GM12878 (cell line): ENCODE results near the gene CHMP1B. TPM values are rescaled to one million over a fixed set of nuclear protein-coding genes. Genes with fewer than 3 reads are reported as not detected.

Experiments
- ATAC-seq: fragments of 200-7000 bp; cut with Tn5 transposase; 3 replicates; pipeline ENCODE4 v1.9.1; 2020; ENCODE audit warnings: mild to moderate bottlenecking, moderate library complexity
- BruUV-seq: library from RNA; stranded (reverse); fragments of 400-500 nt; replicated peaks from 2 replicates; lab custom pipeline; 2021; lab: Mats Ljungman, UMichigan
- CTCF ChIA-PET: fragments of 300-600 bp; sonication (Branson Sonifier 250); formaldehyde crosslinking; extraction: SDS; loops from one replicate; lab custom pipeline; 2021; ENCODE audit warnings: inconsistent platforms; lab: Yijun Ruan, JAX
- POLR2A ChIA-PET: fragments of 350-600 bp; formaldehyde crosslinking; extraction: SDS; loops from one replicate; lab custom pipeline; 2021; ENCODE audit warnings: inconsistent platforms; lab: Charles Lee
- RAD21 ChIA-PET: fragments of 300-600 bp; sonication (Branson Sonifier 250); formaldehyde crosslinking; loops from one replicate; lab custom pipeline; 2023; ENCODE audit warnings: antibody characterized with exemption; ENCODE audit not compliant: unreplicated experiment; lab: Charles Lee
- SMC1A ChIA-PET: fragments of 300-600 bp; sonication (Branson Sonifier 250); formaldehyde crosslinking; loops from one replicate; lab custom pipeline; 2023; ENCODE audit not compliant: unreplicated experiment, uncharacterized antibody; lab: Charles Lee
- DNase-seq: peaks from one replicate; pipeline ENCODE4 v3.0.0-alpha.2; 2011; ENCODE audit warnings: low read depth, low spot score
- FAIRE-seq: peaks from 3 replicates; lab custom pipeline; 2011; peaks lifted over from hg19 to GRCh38; lab: Jason Lieb, UNC
- H2AFZ ChIP-seq: 2 replicates; pipeline ENCODE4 v1.6.0; 2011; ENCODE audit warnings: low read depth, low read length, control low read depth; ENCODE audit not compliant: control insufficient read depth
- H3K27ac ChIP-seq: 2 replicates; pipeline ENCODE4 v1.5.1; 2011; ENCODE audit warnings: control low read depth; ENCODE audit not compliant: control insufficient read depth, insufficient read depth
- H3K27me3 ChIP-seq, 2 experiments: replicated peaks in 1 of 2; 2 replicates each; pipeline versions ENCODE4 v1.6.0 to v1.6.1; 2011; ENCODE audit warnings: low read length in 1 of 2; ENCODE audit not compliant: control insufficient read depth in 2 of 2, insufficient read depth in 2 of 2
- H3K36me3 ChIP-seq, 2 experiments: 2 replicates each; pipeline ENCODE4 v1.5.1; 2011; ENCODE audit warnings: low read length in 1 of 2; ENCODE audit not compliant: control insufficient read depth in 2 of 2, insufficient read depth in 2 of 2
- H3K4me1 ChIP-seq: 2 replicates; pipeline ENCODE4 v1.6.1; 2011; ENCODE audit warnings: mild to moderate bottlenecking, low read length, moderate library complexity, mixed read lengths; ENCODE audit not compliant: control insufficient read depth, insufficient read depth
- H3K4me2 ChIP-seq: 2 replicates; pipeline ENCODE4 v1.6.0; 2011; ENCODE audit warnings: control low read depth; ENCODE audit not compliant: control insufficient read depth, insufficient read depth
- H3K4me3 ChIP-seq: fragments of 200-600 bp; sonication (generic); 2 replicates; pipeline ENCODE4 v1.5.1; 2016
- H3K79me2 ChIP-seq: 2 replicates; pipeline ENCODE4 v1.6.0; 2011; ENCODE audit warnings: low read length; ENCODE audit not compliant: control insufficient read depth, insufficient read depth
- H3K9ac ChIP-seq: 2 replicates; pipeline ENCODE4 v1.8.0; 2011; ENCODE audit warnings: low read length, control low read depth, mixed read lengths; ENCODE audit not compliant: control insufficient read depth, insufficient read depth
- H3K9me3 ChIP-seq: replicated peaks from 3 replicates; pipeline ENCODE4 v1.5.1; 2011; ENCODE audit warnings: mild to moderate bottlenecking, low read length; ENCODE audit not compliant: control insufficient read depth, insufficient read depth
- H4K20me1 ChIP-seq: 2 replicates; pipeline ENCODE4 v1.6.0; 2011; ENCODE audit not compliant: control insufficient read depth, insufficient read depth
- ASH2L ChIP-seq: fragments of 300-600, 200-600 bp; sonication (generic); IDR thresholded peaks from 2 replicates; pipeline ENCODE4 v1.6.1; 2017; ENCODE audit warnings: low read depth, mild to moderate bottlenecking, borderline replicate concordance
- BCL11A ChIP-seq: IDR thresholded peaks from 2 replicates; pipeline ENCODE4 v1.6.1; 2011; ENCODE audit warnings: low read depth, low read length
- GATAD2B ChIP-seq: fragments of 450-650 bp; conservative IDR thresholded peaks from 2 replicates; pipeline ENCODE4 v1.6.1; 2017; ENCODE audit warnings: low read depth, mild to moderate bottlenecking, moderate library complexity
- HDAC2 ChIP-seq: fragments of 200-600 bp; sonication (generic); IDR thresholded peaks from 2 replicates; pipeline ENCODE4 v1.6.1; 2017
- IRF4 ChIP-seq: IDR thresholded peaks from 2 replicates; pipeline ENCODE4 v1.6.1; 2011; ENCODE audit warnings: low read depth, low read length
- SIX5 ChIP-seq: IDR thresholded peaks from 2 replicates; pipeline ENCODE4 v1.6.1; 2011; ENCODE audit warnings: mild to moderate bottlenecking, low read depth, low read length, moderate library complexity; ENCODE audit not compliant: severe bottlenecking
- SMAD1 ChIP-seq: fragments of 450-650 bp; IDR thresholded peaks from 2 replicates; pipeline ENCODE4 v1.6.1; 2018; ENCODE audit warnings: mild to moderate bottlenecking, low read depth; ENCODE audit not compliant: partially characterized antibody
- SREBF1 ChIP-seq: IDR thresholded peaks from 2 replicates; pipeline ENCODE4 v1.6.1; 2012; ENCODE audit warnings: mild to moderate bottlenecking, low read length
- TARDBP ChIP-seq: IDR thresholded peaks from 2 replicates; pipeline ENCODE4 v1.6.1; 2016; ENCODE audit warnings: borderline replicate concordance
- YBX1 ChIP-seq: fragments of 450-650 bp; IDR thresholded peaks from 2 replicates; pipeline ENCODE4 v1.6.1; 2016; ENCODE audit warnings: antibody characterized with exemption
- ZNF217 ChIP-seq: fragments of 450-650 bp; IDR thresholded peaks from 2 replicates; pipeline ENCODE4 v1.6.1; 2017; ENCODE audit warnings: antibody characterized with exemption, mild to moderate bottlenecking
- WGBS: methylation state at CpG from one replicate; pipeline ENCODE4 v1.1.6; 2016; ENCODE audit warnings: low lambda C conversion rate; ENCODE audit not compliant: insufficient replicate concordance, insufficient coverage; ENCODE audit errors: missing lambda C conversion rate; 5-methylcytosine and 5-hydroxymethylcytosine counted together
- in situ Hi-C: fragments of 300-500 bp; cut with MboI; formaldehyde crosslinking; loops from 9 replicates; pipeline ENCODE4 v1.14.3; 2018; ENCODE audit warnings: mixed read lengths
- intact Hi-C: fragments of 100-400 bp; cut with micrococcal nuclease; formaldehyde crosslinking; loops from one replicate; pipeline ENCODE4 v1.14.2; 2022; ENCODE audit not compliant: unreplicated experiment
- polyA plus RNA-seq, 11 experiments: library from polyadenylated mRNA; depleted of rRNA in 4 of 11; unstranded in 6 of 11; stranded (reverse) in 5 of 11; fragments of >200 nt; fragmentation: Nextera tagmentation in 4 of 11; fragmentation: Illumina TruSeq in 1 of 11; extraction: Ambion mirVana in 4 of 11; extraction: Trizol in 1 of 11; gene quantifications; 1 replicate in 1 of 11; 2 replicates in 10 of 11; pipeline versions ENCODE4 v1.2.1 to v1.2.3, GENCODE V29; 2011 to 2016; ENCODE audit warnings: inconsistent platforms in 2 of 11, missing spikeins in 2 of 11, low read depth in 1 of 11
- total RNA-seq, 4 experiments: library from RNA; depleted of rRNA in 3 of 4; stranded (reverse); fragments of >200 nt in 3 of 4; fragmentation: Illumina TruSeq in 1 of 4; extraction: Trizol in 1 of 4; gene quantifications; 2 replicates each; pipeline versions ENCODE4 v1.2.1 to v1.2.3, GENCODE V29; 2013 to 2021
- TF ChIP-seq, protein P1 (sequence below): fragments of 150-350 bp; IDR thresholded peaks from 2 replicates; pipeline ENCODE4 v1.6.1; 2014; ENCODE audit warnings: mild to moderate bottlenecking, low read depth, low read length
- TF ChIP-seq, protein P2 (sequence below): IDR thresholded peaks from 2 replicates; pipeline ENCODE4 v1.6.1; 2012; ENCODE audit warnings: low read depth, low read length, improper control_type of control experiment
- TF ChIP-seq, protein P3 (sequence below): IDR thresholded peaks from 2 replicates; pipeline ENCODE4 v1.6.1; 2012; ENCODE audit warnings: low read depth, low read length, improper control_type of control experiment
- TF ChIP-seq, protein P4 (sequence below): IDR thresholded peaks from 2 replicates; pipeline ENCODE4 v1.6.1; 2012; ENCODE audit warnings: mild to moderate bottlenecking, low read depth, low read length
- TF ChIP-seq, protein P5 (sequence below): fragments of 450-650 bp; IDR thresholded peaks from 2 replicates; pipeline ENCODE4 v1.6.1; 2014; ENCODE audit warnings: mild to moderate bottlenecking

The CHMP1B gene
- total and polyA plus RNA-seq, 10 of the 15 experiments (the other 5 are each of a cell fraction or from before 2014, with no cell fraction given): 8.5 to 24.0 (median 18.6) TPM

DNA sequence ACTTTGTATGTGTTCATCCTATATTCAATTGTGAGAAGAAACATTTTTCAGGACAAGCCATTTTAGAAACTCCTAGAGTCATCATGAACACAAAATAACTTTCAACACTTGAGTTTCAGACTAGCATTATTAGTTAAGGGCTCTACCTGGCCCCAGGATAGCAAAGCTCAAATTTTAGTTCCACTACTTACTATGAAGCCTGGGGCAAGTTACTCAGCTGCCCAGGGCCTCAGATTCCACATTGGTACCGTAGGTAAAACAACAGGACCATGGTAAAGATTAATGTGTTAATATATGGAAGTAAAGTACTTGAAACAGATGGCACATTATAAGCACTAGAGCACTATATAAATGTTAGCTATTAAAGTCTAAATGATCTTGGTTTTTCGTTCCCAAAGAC lies 37.5 kb downstream of the CHMP1B start (continued):
- TF ChIP-seq YBX1: no peak
- TF ChIP-seq HDAC2: no peak
- TF ChIP-seq IRF4: no peak
- TF ChIP-seq ASH2L: no peak
- TF ChIP-seq, protein P1, sequence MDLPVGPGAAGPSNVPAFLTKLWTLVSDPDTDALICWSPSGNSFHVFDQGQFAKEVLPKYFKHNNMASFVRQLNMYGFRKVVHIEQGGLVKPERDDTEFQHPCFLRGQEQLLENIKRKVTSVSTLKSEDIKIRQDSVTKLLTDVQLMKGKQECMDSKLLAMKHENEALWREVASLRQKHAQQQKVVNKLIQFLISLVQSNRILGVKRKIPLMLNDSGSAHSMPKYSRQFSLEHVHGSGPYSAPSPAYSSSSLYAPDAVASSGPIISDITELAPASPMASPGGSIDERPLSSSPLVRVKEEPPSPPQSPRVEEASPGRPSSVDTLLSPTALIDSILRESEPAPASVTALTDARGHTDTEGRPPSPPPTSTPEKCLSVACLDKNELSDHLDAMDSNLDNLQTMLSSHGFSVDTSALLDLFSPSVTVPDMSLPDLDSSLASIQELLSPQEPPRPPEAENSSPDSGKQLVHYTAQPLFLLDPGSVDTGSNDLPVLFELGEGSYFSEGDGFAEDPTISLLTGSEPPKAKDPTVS: no peak
- TF ChIP-seq, protein P2, sequence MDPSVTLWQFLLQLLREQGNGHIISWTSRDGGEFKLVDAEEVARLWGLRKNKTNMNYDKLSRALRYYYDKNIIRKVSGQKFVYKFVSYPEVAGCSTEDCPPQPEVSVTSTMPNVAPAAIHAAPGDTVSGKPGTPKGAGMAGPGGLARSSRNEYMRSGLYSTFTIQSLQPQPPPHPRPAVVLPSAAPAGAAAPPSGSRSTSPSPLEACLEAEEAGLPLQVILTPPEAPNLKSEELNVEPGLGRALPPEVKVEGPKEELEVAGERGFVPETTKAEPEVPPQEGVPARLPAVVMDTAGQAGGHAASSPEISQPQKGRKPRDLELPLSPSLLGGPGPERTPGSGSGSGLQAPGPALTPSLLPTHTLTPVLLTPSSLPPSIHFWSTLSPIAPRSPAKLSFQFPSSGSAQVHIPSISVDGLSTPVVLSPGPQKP: no peak
- TF ChIP-seq, all 136 proteins: peak for 0

DNA sequence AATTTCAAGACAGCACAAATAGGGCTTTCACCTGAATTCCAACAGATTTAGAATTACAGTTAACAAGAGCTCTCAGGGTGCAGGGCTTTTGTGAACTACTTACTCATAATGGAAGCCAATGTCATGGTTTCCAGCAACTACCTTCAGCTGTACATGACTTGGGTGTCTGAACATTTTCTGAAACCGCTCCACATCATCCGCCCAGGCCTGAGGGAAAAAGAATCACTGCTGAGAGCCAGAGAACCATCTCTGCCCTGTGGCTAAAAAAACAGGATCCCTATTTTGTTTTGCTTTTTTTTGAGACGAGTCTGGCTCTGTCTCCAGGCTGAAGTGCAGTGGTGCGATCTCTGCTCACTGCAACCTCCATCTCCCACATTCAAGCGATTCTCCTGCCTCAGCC lies 38.1 kb downstream of the CHMP1B start:
- ATAC-seq (no peak), FAIRE-seq (no peak), DNase-seq (no peak)
- no peaks in the 10 kb centered on the region for H4K20me1 ChIP-seq
- peaks cover 8% of the 10 kb centered on the region for H3K4me1 ChIP-seq
- ChIA-PET CTCF (interaction anchor here (1.3 kb wide), 1 partner anchor 10 kb away, joined by 3 read pairs; no protein-coding TSS in a partner anchor), SMC1A (interaction anchor here (1.5 kb wide), 1 partner anchor 10 kb away, joined by 5 read pairs; no protein-coding TSS in a partner anchor), POLR2A (interaction anchor here (0.5 kb wide), 1 partner anchor 18 kb away, joined by 4 read pairs; no protein-coding TSS in a partner anchor), RAD21 (no interaction called here)
- WGBS: 98% methylated on average over 5 of the region's 5 CpGs
- H3K9me3 ChIP-seq: no peaks in the 10 kb centered on the region
- in situ Hi-C loops (no loop called here), intact Hi-C loops (no loop called here)
- no peak overlapping the region for H3K4me3 ChIP-seq
- H3K79me2 ChIP-seq: no peaks in the 10 kb centered on the region
- H3K4me2 ChIP-seq: no peak overlapping the region
- peaks cover 4 to 6% of the 10 kb centered on the region in 2 experiments; a peak in 2 of 4 replicates for H3K36me3 ChIP-seq
- H2AFZ ChIP-seq: no peak overlapping the region
- BruUV-seq: no TSS peak
- no peak overlapping the region for H3K9ac ChIP-seq
- no peaks in the 10 kb centered on the region for H3K27me3 ChIP-seq
- no peak overlapping the region for H3K27ac ChIP-seq
- TF ChIP-seq, protein P3, sequence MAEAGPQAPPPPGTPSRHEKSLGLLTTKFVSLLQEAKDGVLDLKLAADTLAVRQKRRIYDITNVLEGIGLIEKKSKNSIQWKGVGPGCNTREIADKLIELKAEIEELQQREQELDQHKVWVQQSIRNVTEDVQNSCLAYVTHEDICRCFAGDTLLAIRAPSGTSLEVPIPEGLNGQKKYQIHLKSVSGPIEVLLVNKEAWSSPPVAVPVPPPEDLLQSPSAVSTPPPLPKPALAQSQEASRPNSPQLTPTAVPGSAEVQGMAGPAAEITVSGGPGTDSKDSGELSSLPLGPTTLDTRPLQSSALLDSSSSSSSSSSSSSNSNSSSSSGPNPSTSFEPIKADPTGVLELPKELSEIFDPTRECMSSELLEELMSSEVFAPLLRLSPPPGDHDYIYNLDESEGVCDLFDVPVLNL: no peak
- TF ChIP-seq ZNF217 (no peak), SMAD1 (no peak), SREBF1 (no peak), GATAD2B (no peak), TARDBP (no peak), SIX5 (no peak), BCL11A (no peak)
- TF ChIP-seq, protein P4, sequence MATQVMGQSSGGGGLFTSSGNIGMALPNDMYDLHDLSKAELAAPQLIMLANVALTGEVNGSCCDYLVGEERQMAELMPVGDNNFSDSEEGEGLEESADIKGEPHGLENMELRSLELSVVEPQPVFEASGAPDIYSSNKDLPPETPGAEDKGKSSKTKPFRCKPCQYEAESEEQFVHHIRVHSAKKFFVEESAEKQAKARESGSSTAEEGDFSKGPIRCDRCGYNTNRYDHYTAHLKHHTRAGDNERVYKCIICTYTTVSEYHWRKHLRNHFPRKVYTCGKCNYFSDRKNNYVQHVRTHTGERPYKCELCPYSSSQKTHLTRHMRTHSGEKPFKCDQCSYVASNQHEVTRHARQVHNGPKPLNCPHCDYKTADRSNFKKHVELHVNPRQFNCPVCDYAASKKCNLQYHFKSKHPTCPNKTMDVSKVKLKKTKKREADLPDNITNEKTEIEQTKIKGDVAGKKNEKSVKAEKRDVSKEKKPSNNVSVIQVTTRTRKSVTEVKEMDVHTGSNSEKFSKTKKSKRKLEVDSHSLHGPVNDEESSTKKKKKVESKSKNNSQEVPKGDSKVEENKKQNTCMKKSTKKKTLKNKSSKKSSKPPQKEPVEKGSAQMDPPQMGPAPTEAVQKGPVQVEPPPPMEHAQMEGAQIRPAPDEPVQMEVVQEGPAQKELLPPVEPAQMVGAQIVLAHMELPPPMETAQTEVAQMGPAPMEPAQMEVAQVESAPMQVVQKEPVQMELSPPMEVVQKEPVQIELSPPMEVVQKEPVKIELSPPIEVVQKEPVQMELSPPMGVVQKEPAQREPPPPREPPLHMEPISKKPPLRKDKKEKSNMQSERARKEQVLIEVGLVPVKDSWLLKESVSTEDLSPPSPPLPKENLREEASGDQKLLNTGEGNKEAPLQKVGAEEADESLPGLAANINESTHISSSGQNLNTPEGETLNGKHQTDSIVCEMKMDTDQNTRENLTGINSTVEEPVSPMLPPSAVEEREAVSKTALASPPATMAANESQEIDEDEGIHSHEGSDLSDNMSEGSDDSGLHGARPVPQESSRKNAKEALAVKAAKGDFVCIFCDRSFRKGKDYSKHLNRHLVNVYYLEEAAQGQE: no peak
- TF ChIP-seq, protein P5, sequence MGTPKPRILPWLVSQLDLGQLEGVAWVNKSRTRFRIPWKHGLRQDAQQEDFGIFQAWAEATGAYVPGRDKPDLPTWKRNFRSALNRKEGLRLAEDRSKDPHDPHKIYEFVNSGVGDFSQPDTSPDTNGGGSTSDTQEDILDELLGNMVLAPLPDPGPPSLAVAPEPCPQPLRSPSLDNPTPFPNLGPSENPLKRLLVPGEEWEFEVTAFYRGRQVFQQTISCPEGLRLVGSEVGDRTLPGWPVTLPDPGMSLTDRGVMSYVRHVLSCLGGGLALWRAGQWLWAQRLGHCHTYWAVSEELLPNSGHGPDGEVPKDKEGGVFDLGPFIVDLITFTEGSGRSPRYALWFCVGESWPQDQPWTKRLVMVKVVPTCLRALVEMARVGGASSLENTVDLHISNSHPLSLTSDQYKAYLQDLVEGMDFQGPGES: no peak
